ENCODE data around the gene ISG20L2. TPM values are rescaled to one million over a fixed set of nuclear protein-coding genes. Genes with fewer than 3 reads are reported as not detected.

Gene ISG20L2
- 44.5 to 58.6 TPM (median 50.0 TPM) in 5 replicates for total RNA-seq (2022; extraction: Qiagen RNA extraction; ENCODE audit: low read depth)

DNA sequence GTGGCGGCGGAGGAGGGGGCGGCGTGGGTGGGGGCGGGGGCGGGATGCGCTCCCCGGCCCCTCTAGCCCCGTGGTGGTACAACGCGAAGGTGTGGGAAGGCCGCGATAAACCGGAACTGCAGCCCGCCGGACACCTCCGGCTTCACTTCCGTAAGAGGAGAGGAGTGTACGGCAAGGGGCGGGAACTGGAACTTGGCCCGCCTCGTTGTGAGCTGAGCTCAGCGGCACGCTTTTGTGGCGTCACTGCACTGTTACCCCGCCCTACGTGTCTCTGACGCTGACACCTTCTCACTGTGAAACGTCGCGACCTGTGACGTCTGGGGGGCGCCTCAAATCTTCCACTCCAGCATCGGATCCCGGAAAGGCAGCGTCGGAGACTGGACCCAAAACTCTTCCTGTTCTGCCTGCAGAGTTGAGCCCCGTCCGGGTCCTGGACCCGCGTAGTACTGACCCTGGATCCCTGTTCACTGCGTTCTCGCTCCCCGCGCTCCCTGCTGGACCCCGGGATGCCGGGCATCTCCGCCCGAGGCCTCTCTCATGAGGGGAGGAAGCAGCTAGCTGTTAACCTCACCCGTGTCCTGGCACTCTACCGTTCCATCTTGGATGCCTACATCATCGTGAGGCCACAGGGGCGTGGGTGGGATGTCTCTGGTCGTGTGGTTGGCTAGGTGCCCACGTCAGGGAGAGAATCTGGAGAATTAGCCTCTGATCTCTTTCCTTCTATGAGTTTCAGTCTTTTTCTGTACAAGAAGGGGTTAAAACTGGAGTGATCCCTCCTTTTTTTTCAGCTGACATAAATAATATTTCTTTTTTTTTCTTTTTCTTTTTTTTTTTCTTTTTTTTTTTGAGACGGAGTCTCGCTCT, at the start of gene ISG20L2:
ISG20L2 (minus strand) TSS at position 168 of the 864 bp plus-strand sequence. CDS start 1,114 bp downstream, outside the sequence.

GRCh38 chr1:156767101-156767878, 38.7 kb upstream of the ISG20L2 start, which contains the start of gene PRCC:
Gene PRCC (plus strand): TSS chr1:156767535. CDS start chr1:156767772, 237 bp downstream.

DNA sequence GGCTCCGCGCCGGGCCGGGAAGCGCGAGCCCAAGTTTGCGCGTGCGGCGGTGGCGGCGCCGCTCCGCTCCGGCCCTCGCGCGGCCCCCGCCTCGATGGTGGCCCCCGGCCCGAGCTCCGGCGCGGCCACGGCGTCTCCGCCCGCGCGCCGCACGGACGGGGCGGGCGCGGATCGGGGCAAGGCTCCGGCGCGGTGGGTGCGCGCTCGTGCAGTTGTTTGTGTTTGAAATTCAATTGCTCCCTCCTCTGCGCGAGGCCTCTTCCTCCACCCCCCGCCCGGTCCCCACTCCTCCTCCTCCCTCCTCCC, 22.8 kb upstream of the ISG20L2 start, which contains the start of gene HDGF:
HDGF (minus strand) TSS at position 225 of the 306 bp plus-strand sequence. CDS start 246 bp downstream, outside the sequence.

GRCh38 chr1:156740741-156741480, 12.3 kb upstream of the ISG20L2 start, which contains the start of gene MRPL24:
Gene MRPL24 (minus strand): TSS chr1:156741088. CDS start chr1:156738704, 2,384 bp downstream.

GRCh38 chr1:156727926-156728598, 504 bp downstream of the ISG20L2 start, which contains the start of gene METTL25B:
Gene METTL25B (plus strand): TSS chr1:156728469. CDS start chr1:156729105, 636 bp downstream.

GRCh38 chr1:156705321-156705917, 23.1 kb downstream of the ISG20L2 start, which contains the start of gene CRABP2:
Gene CRABP2 (minus strand): TSS chr1:156705583. CDS start chr1:156705446, 137 bp downstream.

GRCh38 chr1:156676820-156677615, 51.5 kb downstream of the ISG20L2 start, which contains the start of gene NES:
Gene NES (minus strand): TSS chr1:156677407. CDS start chr1:156677264, 143 bp downstream.

Other genes starting within 250 kb of the ISG20L2 start
- gene MEF2D, start 228.0 kb downstream of the ISG20L2 start, total RNA-seq (2022; extraction: Qiagen RNA extraction; ENCODE audit: low read depth), result 28.0 to 35.6 TPM (median 34.0 TPM) in 5 replicates
- 11.7 to 19.1 TPM (median 16.5 TPM) in 5 replicates for gene IQGAP3, start 156.2 kb downstream of the ISG20L2 start, total RNA-seq (2022; extraction: Qiagen RNA extraction; ENCODE audit: low read depth)
- not detected in 5 replicates for gene TTC24, start 149.0 kb downstream of the ISG20L2 start, total RNA-seq (2022; extraction: Qiagen RNA extraction; ENCODE audit: low read depth)
- gene NAXE, start 137.0 kb downstream of the ISG20L2 start, total RNA-seq (2022; extraction: Qiagen RNA extraction; ENCODE audit: low read depth), result 155 to 171 TPM (median 161 TPM) in 5 replicates
- gene GPATCH4, start 127.3 kb downstream of the ISG20L2 start, total RNA-seq (2022; extraction: Qiagen RNA extraction; ENCODE audit: low read depth), result 70.5 to 101 TPM (median 74.6 TPM) in 5 replicates
- gene HAPLN2, start 109.4 kb downstream of the ISG20L2 start, total RNA-seq (2022; extraction: Qiagen RNA extraction; ENCODE audit: low read depth), result 0.05 to 0.19 TPM in 2 of 5 replicates, not detected in the others
- 0.08 to 0.12 TPM in 2 of 5 replicates, not detected in the others for gene BCAN, start 86.6 kb downstream of the ISG20L2 start, total RNA-seq (2022; extraction: Qiagen RNA extraction; ENCODE audit: low read depth)
- gene NES, start 51.4 kb downstream of the ISG20L2 start, total RNA-seq (2022; extraction: Qiagen RNA extraction; ENCODE audit: low read depth), result 1.4 to 1.8 TPM (median 1.6 TPM) in 5 replicates
- 9.9 to 13.9 TPM (median 11.1 TPM) in 5 replicates for gene CRABP2, start 23.2 kb downstream of the ISG20L2 start, total RNA-seq (2022; extraction: Qiagen RNA extraction; ENCODE audit: low read depth)
- 23.0 to 26.9 TPM (median 24.1 TPM) in 5 replicates for gene METTL25B, start 297 bp downstream of the ISG20L2 start, total RNA-seq (2022; extraction: Qiagen RNA extraction; ENCODE audit: low read depth)
- gene MRPL24, start 12.3 kb upstream of the ISG20L2 start, total RNA-seq (2022; extraction: Qiagen RNA extraction; ENCODE audit: low read depth), result 176 to 202 TPM (median 189 TPM) in 5 replicates
- 455 to 497 TPM (median 464 TPM) in 5 replicates for gene HDGF, start 22.9 kb upstream of the ISG20L2 start, total RNA-seq (2022; extraction: Qiagen RNA extraction; ENCODE audit: low read depth)
- gene PRCC, start 38.8 kb upstream of the ISG20L2 start, total RNA-seq (2022; extraction: Qiagen RNA extraction; ENCODE audit: low read depth), result 69.7 to 82.0 TPM (median 76.7 TPM) in 5 replicates
- 3.9 to 5.1 TPM (median 4.7 TPM) in 5 replicates for gene SH2D2A, start 88.1 kb upstream of the ISG20L2 start, total RNA-seq (2022; extraction: Qiagen RNA extraction; ENCODE audit: low read depth)
- gene INSRR, start 130.4 kb upstream of the ISG20L2 start, total RNA-seq (2022; extraction: Qiagen RNA extraction; ENCODE audit: low read depth), result not detected in 5 replicates
- gene NTRK1, start 132.1 kb upstream of the ISG20L2 start, total RNA-seq (2022; extraction: Qiagen RNA extraction; ENCODE audit: low read depth), result 0.09 to 0.26 TPM (median 0.17 TPM) in 4 of 5 replicates, not detected in the other
- gene PEAR1, start 165.0 kb upstream of the ISG20L2 start, total RNA-seq (2022; extraction: Qiagen RNA extraction; ENCODE audit: low read depth), result 7.8 to 12.2 TPM (median 10.1 TPM) in 5 replicates
- 0.11 to 0.38 TPM (median 0.16 TPM) in 4 of 5 replicates, not detected in the other for gene LRRC71, start 191.9 kb upstream of the ISG20L2 start, total RNA-seq (2022; extraction: Qiagen RNA extraction; ENCODE audit: low read depth)